Measurements from ENCODE around the gene PLET1.

The PLET1 gene

GRCh38 chr11:112260490-112260889, at the start of gene PLET1:
Gene PLET1 (minus strand): TSS chr11:112260860. CDS start chr11:112260589, 271 bp downstream.
- no peak for DNase-seq

GRCh38 chr11:112310419-112310818, 49.8 kb upstream of the PLET1 start:
- no peak for DNase-seq

- DNase-seq, result no peak
Measured at GRCh38 chr11:112308651-112309050, 48.0 kb upstream of the PLET1 start.

- DNase-seq, result no peak
Measured at GRCh38 chr11:112307616-112308015, 47.0 kb upstream of the PLET1 start.

GRCh38 chr11:112306230-112306629, 45.6 kb upstream of the PLET1 start:
- no peak for DNase-seq

- DNase-seq, result no peak
Measured at GRCh38 chr11:112304914-112305313, 44.3 kb upstream of the PLET1 start.

- DNase-seq, result no peak
Measured at GRCh38 chr11:112303616-112304015, 43.0 kb upstream of the PLET1 start.

- DNase-seq, result no peak
Measured at GRCh38 chr11:112302226-112302868, 41.7 kb upstream of the PLET1 start.

GRCh38 chr11:112300094-112300786, 39.6 kb upstream of the PLET1 start:
- no peak for DNase-seq

- DNase-seq, result no peak
Measured at GRCh38 chr11:112298535-112298934, 37.9 kb upstream of the PLET1 start.

- DNase-seq, result no peak
Measured at GRCh38 chr11:112297248-112297866, 36.7 kb upstream of the PLET1 start.

- no peak for DNase-seq
Measured at GRCh38 chr11:112296044-112296443, 35.4 kb upstream of the PLET1 start.

- no peak for DNase-seq
Measured at GRCh38 chr11:112294688-112295340, 34.2 kb upstream of the PLET1 start.

GRCh38 chr11:112293614-112294013, 33.0 kb upstream of the PLET1 start:
- no peak for DNase-seq

GRCh38 chr11:112292785-112293407, 32.2 kb upstream of the PLET1 start:
- no peak for DNase-seq

GRCh38 chr11:112292188-112292587, 31.5 kb upstream of the PLET1 start:
- no peak for DNase-seq

- no peak for DNase-seq
Measured at GRCh38 chr11:112291191-112291590, 30.5 kb upstream of the PLET1 start.

- DNase-seq, result no peak
Measured at GRCh38 chr11:112290493-112290850, 29.8 kb upstream of the PLET1 start.

GRCh38 chr11:112289588-112290492, 29.2 kb upstream of the PLET1 start:
- peak; percentile 90 for DNase-seq

GRCh38 chr11:112288021-112288420, 27.4 kb upstream of the PLET1 start:
- DNase-seq, result no peak

- no peak for DNase-seq
Measured at GRCh38 chr11:112285841-112286311, 25.2 kb upstream of the PLET1 start.

- DNase-seq, result no peak
Measured at GRCh38 chr11:112281726-112282125, 21.1 kb upstream of the PLET1 start.

All from activated T-cell treated with anti-CD3 and anti-CD28 coated beads, Interleukin-2, amount 50 U/mL, for 1 hour (primary cell).